Body of pancreas (tissue), 4 donors: Measurements from ENCODE around the gene SYNE2.

ENCODE experiments used
- CTCF ChIP-seq, 7 experiments: fragments of 450-650 bp in 4 of 7; fragments of 200-600 bp in 3 of 7; sonication (generic) in 3 of 7; IDR thresholded peaks; one replicate each; pipeline ENCODE4 v1.5.1; 2016 to 2019; ENCODE audit warnings: antibody characterized with exemption in 7 of 7
- POLR2A ChIP-seq, 3 donors: fragments of 450-650 bp; IDR thresholded peaks; one replicate each; pipeline ENCODE4 v1.6.1; 2016; ENCODE audit warnings: antibody characterized with exemption in 3 of 3, mild to moderate bottlenecking in 2 of 3

- TF ChIP-seq POLR2A (IDR thresholded peaks at IDR 0.05) (no peak), CTCF (IDR thresholded peaks at IDR 0.05) (no peak)
Measured at GRCh38 chr14:63840981-63841380, 11.8 kb upstream of the SYNE2 start.
